ENCODE data around the gene NFIC.
"Not testable (repeated sequence)": the region's sequence is repeated elsewhere in the genome, so short reads cannot be mapped to it uniquely, and the experiment has no call there.

The NFIC gene

DNA sequence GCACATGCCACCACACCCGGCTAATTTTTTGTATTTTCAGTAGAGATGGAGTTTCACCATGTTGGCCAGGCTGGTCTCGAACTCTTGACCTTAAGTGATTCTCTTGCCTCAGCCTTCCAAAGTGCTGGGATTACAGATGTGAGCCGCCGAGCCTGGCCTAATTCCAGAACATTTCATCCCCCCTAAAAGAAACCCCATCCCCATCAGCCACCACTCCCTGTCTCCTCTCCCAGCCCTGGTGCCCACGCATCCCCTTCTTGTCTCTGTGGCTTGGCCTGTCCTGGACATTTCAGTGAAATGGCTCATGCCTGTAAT is 63.9 kb downstream of the NFIC start:
- not testable (repeated sequence) for DNase-seq

DNA sequence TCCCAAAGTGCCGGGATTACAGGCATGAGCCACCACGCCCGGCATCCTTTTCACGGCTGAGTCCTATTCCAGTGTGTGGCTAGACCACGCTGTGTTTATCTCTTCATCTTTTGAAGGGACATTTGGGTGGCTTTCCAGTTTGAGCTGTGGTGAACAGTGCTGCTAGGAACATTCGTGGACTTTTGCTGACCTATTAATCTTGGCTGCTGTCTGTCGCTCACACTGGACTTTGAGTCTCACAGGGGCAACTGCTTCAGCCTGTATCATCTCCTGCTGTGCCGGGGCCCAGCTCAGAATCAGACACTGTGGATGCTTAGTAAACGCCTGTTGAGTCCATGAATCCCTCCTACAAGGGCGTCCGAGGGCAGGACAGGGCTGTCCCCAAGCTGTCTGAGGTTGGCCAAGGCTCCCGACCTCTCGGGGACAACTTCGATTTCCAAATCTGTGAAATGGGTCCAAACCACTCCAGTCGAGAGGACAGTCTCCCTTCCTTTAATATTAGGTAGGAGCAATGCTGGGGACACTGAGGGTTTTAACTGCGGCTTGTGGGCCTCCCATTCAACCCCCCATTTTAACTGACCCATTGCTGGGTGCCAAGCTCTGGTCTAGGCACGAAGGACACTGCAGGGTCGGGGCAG is 65.5 kb downstream of the NFIC start:
- DNase-seq, result no peak

DNA sequence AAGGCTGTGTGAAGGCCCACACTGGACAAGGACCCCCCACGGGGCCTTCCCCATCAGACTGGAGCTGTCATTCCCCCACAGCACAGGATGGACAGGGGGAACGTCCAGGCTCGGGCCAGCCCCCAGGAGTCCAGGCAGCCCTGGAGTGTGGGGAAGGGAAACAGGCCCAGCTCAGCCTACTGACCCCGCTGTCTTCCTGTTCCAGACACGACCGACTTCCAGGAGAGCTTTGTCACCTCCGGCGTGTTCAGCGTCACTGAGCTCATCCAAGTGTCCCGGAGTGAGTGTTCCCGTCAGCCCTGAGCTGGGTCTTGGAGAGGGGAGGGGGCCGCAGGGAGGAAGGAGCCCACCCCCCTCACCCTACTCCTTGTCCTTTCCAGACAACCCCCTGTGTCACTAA is 66.9 kb downstream of the NFIC start:
- no peak for DNase-seq

DNA sequence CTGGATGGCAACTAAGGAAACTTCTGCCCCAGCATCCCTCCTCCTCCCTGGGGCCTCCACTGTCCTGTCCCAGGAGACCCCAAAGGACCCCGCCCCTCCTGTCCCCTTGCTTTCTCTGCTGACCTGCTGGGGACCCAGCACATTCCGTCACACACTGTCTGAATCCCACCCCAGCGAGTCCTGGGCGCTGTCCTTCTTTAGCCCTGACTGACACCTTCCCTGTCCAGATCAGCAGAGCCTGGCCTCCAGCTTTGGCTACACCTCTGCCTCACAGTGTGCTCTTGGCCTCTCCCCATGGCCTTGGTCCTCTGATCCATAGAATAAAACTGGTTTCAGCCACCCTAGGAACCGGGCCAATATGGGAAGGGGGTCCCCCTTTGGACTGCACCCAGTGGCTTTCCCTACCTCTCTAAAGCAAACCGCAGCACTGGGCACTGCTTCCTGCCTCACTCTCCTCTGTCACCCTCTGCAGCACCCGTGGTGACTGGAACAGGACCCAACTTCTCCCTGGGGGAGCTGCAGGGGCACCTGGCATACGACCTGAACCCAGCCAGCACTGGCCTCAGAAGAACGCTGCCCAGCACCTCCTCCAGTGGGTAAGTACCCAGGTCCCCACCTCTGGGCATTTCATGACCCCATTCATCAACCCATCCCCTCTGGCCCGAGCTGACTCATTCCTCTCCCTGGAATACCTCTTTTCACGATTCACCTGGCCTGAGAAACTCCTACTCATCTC is 67.6 kb downstream of the NFIC start:
- no peak for DNase-seq

DNA sequence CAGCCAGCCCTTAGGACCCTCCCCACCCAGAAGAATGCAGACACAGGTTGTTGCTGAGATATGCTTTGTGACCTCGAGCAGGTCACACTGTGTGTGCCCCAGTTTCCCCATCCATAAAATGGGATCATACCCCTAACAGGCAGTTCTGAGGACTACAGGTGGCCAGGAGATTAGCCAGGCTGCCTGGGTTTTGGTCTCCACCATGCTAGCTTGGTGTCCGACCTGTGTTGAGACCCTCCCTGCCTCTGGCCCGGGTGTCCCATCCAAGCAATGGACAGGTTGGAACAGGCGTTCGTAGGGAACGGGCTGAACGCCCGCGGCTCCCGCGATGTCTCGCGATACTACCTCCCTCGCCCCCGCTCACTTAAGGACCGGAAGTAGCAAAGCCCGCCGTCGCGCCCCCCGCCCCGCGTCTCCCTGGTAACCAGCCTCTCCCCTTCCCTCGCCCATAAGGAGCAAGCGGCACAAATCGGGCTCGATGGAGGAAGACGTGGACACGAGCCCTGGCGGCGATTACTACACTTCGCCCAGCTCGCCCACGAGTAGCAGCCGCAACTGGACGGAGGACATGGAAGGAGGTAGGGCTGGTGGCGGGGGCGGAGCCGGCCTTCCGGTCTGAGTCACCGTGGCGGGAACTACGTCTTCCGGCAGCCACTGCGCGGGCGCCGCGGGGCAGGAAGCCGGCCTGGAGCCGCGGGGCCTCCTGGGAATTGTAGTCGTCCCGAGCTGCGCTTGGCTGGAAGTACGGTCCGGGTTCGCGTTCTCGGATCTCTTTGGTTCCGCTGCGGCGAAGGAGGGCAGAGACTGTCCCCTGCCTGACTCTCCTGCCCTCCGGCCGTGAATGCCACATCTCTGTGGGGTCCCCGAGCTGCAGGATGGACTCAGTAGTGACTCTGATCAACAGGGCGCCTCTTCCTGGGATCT is 68.5 kb downstream of the NFIC start:
- peak; percentile 90 for DNase-seq

DNA sequence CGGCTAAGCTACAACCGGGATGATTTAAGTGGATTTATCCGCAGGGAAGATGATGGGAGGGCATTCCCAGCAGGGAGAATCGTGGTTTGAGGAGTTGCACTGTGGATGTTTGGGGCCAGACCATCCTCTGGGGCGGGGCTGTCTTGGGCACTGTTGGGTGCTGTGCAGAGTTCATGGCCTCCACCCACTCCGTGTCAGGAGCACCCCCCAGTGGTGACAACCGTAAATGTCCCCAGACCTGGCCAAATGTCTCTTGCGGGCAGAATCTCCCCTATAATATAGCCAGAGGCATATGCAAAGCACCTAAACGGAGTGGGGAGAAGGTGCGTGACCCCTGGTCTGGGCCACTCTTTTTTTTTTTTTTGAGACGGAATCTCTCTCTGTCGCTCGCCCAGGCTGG is 73.7 kb downstream of the NFIC start:
- peak; percentile 24 for DNase-seq

DNA sequence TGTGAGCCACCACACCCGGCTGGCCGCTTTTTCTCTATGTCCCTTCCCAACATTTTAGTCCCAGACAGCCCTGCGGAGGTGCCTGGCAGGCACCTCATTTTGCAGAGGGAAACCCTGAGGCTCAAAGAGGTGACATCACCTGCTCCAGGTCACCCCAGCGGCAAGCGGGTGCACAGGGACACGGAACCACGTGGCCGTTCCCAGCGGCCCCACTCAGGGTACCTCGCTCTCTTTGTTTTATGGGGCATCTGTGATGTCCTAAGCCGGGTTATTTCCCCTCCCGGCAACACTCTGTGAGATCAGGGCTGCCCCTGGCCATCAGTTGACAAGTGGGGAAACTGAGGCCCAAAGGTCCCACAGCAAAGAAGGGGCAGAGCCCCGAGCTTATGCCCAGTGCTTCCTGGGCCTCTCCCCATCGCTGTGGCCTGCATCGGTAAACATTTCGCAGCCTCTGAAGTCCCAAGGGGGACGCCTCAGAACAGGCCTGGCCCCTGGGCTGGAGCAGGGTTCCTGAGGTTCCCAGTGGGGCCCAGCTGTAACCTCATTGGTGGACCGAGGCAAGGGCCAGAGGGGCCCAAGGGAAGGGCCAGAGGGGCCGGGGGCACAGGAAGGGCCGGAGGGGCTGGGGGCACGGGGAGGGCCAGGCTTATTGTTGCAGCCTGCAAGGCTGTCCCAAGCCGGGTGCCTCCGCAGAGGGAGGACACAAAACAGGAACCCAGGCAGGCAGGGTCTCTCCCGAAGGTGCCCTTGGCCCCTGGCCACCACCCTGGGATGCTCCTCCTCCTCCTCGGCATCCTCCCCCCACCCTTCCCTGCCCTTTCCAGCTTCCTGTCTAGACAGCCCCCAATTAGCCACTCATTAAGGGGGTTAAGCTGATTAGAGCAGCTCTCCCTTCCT is 75.0 kb downstream of the NFIC start:
- no peak for DNase-seq

DNA sequence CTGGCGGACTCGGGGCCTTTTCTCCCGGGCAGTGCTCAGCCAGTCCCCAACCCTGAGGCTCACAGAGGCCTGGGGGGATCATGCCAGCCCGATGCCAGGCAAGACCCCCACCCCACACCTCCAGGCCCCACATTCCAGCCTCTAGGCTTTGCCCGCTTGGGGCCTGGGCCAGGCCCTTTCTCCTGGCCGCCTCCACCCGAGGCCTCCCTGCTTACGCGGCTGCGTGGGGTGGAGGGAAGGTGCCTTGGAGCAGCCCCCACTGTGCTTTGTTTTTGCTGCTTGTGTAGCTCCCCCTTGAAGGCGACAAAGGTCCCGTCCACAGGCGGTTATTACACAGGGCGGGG is 75.6 kb downstream of the NFIC start:
- DNase-seq, result no peak

DNA sequence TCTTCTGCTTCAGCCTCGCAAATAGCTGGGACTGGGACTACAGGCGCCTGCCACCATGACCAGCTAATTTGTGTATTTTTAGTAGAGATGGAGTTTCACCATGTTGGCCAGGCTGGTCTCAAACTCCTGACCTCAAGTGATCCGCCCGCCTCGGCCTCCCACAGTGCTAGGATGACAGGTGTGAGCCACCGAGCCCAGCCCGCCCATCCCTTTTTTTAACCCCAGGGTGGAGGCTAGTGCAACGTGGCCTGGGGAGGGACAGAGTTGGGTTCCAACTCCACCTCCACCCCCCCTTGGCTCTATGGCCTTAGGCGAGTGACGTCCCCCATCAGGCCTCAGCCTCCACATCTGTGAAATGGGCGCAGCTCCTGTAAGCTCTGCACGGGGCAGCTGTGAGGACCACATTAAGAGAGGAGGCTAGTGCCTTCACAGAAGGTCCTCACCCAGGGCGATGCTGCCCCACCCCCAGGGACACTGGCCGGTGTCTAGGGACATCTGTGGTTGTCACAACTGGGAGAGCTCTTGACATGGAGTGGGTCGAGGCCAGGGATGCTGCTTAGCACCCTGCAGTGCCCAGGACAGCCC is 76.2 kb downstream of the NFIC start:
- no peak for DNase-seq

DNA sequence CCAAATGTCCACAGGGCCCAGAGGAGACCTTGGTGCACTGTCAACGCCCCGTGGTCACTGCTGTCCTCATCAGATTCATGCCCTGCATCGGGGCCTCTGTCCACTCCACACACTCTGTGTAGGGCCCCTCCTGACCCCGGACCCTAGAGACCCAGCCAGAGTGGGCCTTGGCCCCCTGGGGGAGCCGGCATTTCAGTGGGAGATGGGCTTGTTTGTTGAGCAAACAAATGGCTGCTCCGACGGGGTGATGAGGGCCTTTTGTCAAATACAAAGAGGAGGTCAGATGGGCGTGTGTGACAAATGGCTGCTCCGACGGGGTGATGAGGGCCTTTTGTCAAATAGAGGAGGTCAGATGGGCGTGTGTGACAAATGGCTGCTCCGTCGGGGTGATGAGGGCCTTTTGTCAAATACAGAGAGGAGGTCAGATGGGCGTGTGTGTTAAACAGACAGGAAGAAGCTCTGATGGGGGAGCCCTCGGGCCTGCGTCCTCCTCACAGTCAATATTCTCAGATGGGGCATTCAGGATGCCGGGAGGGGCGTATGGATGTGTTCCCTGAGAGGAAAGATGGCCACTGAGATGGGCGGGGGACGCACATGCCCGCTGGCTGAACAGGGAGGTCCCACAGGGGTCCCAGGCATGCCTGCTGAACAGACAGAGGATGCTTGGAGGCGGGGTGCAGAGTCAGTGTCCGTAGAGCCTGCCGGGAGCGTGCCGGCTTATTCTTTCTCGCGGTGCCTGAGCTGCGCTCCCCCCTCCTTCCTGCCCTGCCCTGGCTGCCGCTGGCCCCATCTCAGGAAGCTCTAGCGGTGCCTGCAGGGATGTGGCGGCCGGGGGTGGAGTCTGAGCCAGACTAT is 77.7 kb downstream of the NFIC start:
- DNase-seq, result peak; percentile 28

DNA sequence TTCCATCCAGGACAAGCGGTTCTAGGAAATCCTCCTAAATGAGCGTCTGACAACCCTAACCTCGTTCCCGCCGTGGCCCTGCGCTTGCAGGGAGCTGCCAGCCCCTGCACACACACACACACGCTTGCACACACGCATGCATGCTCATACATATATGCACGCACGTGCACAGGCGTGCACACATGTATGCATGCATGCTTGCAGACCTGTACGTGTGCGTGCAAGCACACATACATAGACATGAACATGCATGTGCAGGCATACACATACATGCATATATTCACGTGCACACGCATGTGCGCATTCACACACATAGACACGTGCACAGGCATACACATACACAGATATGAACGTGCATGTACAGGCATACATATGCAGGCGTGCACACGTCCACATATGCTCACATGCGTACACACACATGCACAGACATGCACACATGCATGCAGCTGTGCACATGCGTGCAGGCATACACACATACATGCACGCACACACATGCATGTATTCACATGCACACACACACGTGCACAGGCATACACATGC is 78.4 kb downstream of the NFIC start:
- DNase-seq, result no peak

DNA sequence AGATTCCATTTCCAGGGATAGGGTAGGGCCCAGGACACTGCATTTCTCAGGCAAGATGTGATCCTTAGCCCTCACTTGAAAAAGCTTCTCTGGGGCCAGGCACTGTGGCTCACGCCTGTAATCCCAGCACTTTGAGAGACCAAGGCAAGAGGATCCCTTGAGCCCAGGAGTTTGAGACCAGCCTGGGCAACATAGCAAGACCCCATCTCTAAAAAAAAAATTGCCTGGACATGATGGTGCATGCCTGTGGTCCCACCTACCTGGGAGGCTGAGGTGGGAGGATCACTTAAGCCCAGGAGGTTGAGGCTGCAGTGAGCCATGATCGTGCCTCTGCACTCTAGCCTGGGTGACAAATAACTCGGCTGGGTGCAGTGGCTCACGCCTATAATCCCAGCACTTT is 80.3 kb downstream of the NFIC start:
- DNase-seq, result not testable (repeated sequence)

DNA sequence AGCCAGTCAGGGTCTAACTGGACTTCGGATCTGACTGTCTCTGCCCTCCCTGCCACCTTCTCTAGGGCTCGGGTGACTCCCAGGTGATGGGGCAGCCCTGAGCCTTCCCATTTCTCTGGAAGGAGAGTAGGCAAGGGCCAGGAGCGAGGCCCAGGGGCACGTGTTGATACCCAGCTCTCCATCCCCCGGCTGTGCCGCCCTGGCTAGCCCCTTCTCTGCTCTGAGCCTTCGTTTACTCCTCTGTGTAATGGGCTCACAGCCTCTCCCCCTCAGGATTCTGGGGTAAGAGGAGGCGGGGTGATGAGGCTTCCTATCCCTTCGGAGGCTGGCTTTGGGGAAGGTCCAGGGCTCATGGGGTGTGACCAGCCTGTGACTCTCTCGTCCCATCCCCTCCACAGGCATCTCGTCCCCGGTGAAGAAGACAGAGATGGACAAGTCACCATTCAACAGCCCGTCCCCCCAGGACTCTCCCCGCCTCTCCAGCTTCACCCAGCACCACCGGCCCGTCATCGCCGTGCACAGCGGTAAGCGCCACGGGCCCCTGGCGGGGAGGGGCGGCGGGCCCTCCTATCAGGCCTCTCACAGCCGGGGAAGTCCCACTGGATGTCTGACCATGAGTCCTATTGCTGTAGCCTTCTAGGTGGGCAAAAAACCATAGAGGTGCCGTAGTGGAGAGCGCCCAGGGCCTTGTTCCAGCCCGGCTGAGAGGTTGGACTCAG is 82.4 kb downstream of the NFIC start:
- DNase-seq, result no peak

DNA sequence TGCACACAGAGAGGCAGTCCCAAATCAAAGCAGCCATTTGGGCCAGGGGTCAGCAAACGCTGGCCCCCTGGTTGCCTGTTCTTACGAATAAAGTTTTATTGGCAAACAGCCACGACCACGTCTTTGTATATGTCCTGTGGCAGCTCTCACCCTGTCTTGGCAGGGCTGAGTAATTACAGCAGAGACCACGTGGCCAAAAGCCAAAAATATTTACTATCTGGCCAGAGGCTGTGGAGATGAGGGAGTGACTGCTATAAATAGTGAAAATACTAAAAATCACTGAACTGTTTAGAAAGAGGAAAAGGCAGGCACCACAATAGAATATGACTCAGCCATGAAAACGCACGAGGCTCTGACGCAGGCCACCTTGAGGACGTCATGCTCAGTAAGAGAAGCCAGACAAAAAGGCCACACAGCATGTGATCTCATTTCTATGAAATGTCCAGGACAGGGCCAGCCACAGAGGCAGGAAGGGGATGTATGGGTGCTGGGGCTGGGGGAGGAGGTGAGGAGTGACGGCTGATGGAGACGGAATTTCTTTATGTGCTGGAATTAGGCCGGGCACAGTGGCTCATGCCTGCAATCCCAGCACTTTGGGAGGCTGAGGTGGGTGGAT is 84.5 kb downstream of the NFIC start:
- DNase-seq, result no peak

DNA sequence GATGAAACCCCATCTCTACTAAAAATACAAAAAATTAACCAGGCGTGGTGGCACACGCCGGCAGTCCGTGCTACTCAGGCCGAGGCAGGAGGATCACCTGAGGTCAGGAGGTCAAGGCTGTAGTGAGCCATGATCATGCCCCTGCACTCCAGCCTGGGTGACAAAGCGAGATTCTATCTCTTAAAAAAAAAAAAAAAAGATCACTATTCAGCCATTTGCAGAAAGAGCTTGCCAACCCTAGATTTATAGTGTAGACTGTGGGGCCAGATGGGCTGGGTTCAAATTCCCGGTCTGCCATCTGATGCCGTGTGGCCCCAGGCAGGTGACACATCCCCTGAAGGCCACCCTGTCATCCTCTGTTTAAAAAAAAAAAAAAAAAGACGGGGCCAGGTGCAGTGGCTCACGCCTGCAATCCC is 85.1 kb downstream of the NFIC start:
- DNase-seq, result no peak

DNA sequence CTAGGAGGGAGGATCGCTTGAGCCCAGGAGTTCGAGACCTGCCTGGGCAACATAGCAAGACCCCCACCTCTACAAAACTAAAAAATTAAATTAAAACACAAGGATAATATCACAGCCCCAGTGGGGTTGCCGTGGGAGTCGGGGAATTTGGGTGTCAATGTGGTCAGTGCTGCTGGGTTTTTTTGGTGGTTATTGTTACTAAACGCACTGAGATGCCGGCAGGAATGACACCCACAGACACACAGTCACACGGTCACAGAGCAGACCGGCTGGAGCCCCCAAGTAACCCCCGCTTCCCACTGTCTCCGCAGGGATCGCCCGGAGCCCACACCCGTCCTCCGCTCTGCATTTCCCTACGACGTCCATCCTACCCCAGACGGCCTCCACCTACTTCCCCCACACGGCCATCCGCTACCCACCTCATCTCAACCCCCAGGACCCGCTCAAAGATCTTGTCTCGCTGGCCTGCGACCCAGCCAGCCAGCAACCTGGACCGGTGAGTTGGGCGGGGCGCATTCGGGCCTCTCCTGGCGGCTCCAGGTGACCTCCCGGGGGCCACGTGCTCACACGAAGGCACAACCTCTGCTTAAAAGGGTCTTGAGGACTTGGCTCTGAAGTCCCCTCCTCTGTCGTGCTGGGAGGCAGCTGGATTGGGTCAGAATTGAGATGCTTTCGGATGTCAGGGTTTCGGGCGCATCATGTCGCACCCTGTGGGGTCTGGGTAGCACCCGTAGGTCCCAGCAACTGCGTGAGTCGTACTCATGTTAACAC is 86.0 kb downstream of the NFIC start:
- DNase-seq, result no peak

DNA sequence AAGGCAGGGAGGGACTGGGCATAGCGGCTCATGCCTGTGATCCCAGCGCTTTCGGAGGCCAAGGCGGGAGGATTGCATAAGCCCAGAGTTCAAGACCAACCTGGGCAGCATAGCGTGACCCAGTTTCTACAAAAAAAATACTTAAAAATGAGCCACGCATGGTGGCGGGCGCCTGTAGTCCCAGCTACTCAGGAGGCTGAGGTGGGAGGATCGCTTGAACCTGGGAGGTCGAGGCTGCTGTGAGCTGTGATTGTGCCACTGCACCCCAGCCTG is 86.5 kb downstream of the NFIC start:
- not testable (repeated sequence) for DNase-seq

DNA sequence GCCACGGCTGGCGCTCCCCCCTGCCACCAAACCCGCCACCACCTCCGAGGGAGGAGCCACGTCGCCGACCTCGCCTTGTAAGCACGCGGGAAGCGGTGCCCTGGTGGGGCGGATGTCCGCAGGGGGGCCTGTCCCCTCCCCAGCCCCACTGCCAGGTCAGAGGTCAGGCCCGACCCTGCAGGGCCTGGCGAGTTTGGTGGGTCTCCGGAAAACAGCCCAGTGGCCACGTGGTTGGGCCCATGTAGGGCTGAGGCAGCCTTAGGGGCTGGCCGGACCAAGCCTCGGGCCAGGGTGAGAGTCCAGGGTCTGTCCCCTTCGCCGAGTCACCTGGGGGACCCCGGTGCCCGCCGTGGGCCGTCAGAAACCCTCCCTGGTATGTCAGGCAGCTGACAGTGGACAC is 87.5 kb downstream of the NFIC start:
- DNase-seq, result no peak

DNA sequence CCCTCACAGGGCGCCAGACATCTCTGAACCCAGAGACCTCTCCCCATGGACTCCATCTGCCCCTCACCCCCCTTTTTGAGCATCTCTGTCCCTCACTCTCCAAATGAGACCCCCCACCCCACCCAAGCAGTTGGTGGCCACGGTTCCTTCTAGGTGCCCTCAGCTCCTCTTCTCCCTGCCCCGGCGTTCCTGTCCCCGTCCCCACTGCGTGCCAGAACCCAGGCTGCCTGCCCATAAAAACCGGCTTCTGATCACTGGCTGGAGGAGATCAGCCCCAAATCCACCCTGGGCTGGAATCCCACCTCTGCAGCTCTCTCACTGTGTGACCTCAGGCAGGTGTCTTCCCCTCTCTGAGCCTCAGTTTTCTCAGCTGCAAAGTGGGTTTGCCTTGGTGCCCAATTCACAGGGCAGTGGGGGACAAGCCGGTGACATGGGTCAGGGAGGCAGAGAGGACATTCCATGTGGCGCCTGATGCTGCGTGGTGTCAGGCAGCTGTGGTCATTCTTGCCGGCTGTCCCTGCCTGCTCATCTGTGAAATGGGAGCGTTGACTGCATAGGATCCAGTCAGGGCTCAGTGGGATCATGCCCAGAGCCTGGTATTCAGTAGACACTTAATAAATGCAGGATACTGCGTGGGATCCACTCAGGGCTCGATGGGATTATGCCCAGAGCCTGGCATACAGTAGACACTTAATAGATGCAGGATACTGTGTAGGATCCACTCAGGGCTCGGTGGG is 88.4 kb downstream of the NFIC start:
- DNase-seq, result no peak
